Subcutaneous abdominal adipose tissue (tissue), 5 donors: ENCODE results near the gene RC3H2.
A peak's percentile ranks its signal among the peaks of the same experiment; 100 is the strongest.
"Not testable (repeated sequence)": the region's sequence is repeated elsewhere in the genome, so short reads cannot be mapped to it uniquely, and the experiment has no call there.

Experiments used
- H3K27ac ChIP-seq: one replicate; pipeline ENCODE4 v1.7.0; 2013; ENCODE audit warnings: low read depth, mild to moderate bottlenecking, inconsistent platforms, low read length, moderate library complexity
- H3K27me3 ChIP-seq, 5 donors: one replicate each; pipeline ENCODE4 v1.7.0; 2013; ENCODE audit warnings: low read length in 5 of 5, inconsistent platforms in 1 of 5; ENCODE audit not compliant: control insufficient read depth in 5 of 5, insufficient read depth in 4 of 5
- H3K36me3 ChIP-seq, 5 donors: one replicate each; pipeline ENCODE4 v1.7.0; 2013; ENCODE audit warnings: low read length in 5 of 5; ENCODE audit not compliant: control insufficient read depth in 5 of 5, insufficient read depth in 5 of 5
- H3K4me1 ChIP-seq, 5 donors: one replicate each; pipeline ENCODE4 v1.7.0; 2013; ENCODE audit warnings: low read length in 5 of 5, mild to moderate bottlenecking in 3 of 5, moderate library complexity in 1 of 5; ENCODE audit not compliant: control insufficient read depth in 5 of 5, insufficient read depth in 5 of 5
- H3K4me3 ChIP-seq, 5 donors: one replicate each; pipeline ENCODE4 v1.7.0; 2013; ENCODE audit warnings: low read length in 5 of 5, low read depth in 1 of 5
- H3K9ac ChIP-seq, 5 donors: one replicate each; pipeline ENCODE4 v1.7.0; 2013; ENCODE audit warnings: low read length in 5 of 5, mild to moderate bottlenecking in 4 of 5, moderate library complexity in 3 of 5
- H3K9me3 ChIP-seq, 5 donors: one replicate each; pipeline ENCODE4 v1.7.0; 2013; ENCODE audit warnings: low read length in 5 of 5; ENCODE audit not compliant: control insufficient read depth in 5 of 5
- donor health status: healthy.
- donor health status: healthy.
- donor health status: healthy.
- donor health status: healthy.
- donor health status: healthy.

Gene RC3H2

DNA sequence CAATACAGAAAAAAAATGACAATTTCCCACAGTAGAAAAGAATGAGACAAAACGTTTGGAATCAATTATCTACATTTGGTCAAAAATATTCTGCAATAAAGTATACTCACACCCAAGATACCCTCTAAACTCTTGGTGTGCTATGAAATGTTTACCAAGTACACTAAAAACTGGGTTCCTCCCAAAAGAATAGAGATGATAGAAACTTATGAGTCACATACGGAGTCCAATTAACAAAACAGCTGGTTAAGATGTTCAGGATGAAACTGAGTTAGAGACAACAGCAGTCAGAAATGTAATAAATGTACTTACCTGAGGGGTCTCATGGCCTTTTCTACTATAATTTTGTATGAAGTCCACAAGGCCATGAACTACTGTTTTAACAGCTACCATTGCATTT, 25.7 kb downstream of the RC3H2 start:
- H3K27me3 ChIP-seq: no peaks in the 10 kb centered on the region
- no peak overlapping the region for H3K9ac ChIP-seq
- H3K27ac ChIP-seq: no peak overlapping the region
- no peaks in the 10 kb centered on the region for H3K4me1 ChIP-seq
- no peaks in the 10 kb centered on the region for H3K9me3 ChIP-seq
- H3K4me3 ChIP-seq: no peak overlapping the region
- peaks cover 57 to 90% (median 70%) of the 10 kb centered on the region in 5 donors for H3K36me3 ChIP-seq

- Histone ChIP-seq H3K36me3 (peaks cover 46 to 76% (median 56%) of the 10 kb centered on the region in 5 donors), H3K27me3 (no peaks in the 10 kb centered on the region), H3K4me3 (no peak overlapping the region), H3K9me3 (no peaks in the 10 kb centered on the region), H3K4me1 (no peaks in the 10 kb centered on the region), H3K9ac (no peak overlapping the region), H3K27ac (no peak overlapping the region)
Observed at GRCh38 chr9:122875523-122875922, 29.6 kb downstream of the RC3H2 start.

GRCh38 chr9:122867276-122867675, 37.9 kb downstream of the RC3H2 start:
- H3K36me3 ChIP-seq: peaks cover 4 to 25% (median 16%) of the 10 kb centered on the region in 5 donors
- not testable (repeated sequence) for H3K27ac ChIP-seq, H3K9ac ChIP-seq, H3K9me3 ChIP-seq, H3K4me3 ChIP-seq, H3K27me3 ChIP-seq, H3K4me1 ChIP-seq

GRCh38 chr9:122866079-122866478, 39.1 kb downstream of the RC3H2 start:
- H3K27ac ChIP-seq: no peak overlapping the region
- no peaks in the 10 kb centered on the region for H3K9me3 ChIP-seq
- H3K27me3 ChIP-seq: no peaks in the 10 kb centered on the region
- H3K36me3 ChIP-seq: peaks cover 4 to 24% (median 12%) of the 10 kb centered on the region in 5 donors
- H3K4me1 ChIP-seq: peaks cover 0 to 2% (median 0%) of the 10 kb centered on the region in 5 donors
- no peak overlapping the region for H3K4me3 ChIP-seq
- no peak overlapping the region for H3K9ac ChIP-seq

DNA sequence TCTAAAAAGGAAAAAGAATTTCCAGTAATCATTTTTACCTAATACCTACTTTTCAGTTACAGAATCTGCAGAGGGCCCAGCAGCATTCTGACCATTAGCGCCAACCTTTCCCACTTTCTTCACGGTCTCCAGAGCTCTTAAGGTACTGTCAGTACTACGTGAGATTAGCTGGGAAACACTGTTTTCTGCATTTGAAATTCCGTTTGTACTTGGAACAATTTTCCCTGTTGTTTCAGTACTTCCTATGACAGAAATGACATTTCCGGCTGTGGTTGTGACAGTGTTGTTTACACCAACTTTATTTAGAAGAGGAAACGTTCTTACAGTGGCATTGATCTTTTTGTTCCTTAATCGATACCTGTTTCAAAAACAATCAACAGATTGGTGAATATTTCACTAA, 39.9 kb downstream of the RC3H2 start:
- no peaks in the 10 kb centered on the region for H3K9me3 ChIP-seq
- no peaks in the 10 kb centered on the region for H3K27me3 ChIP-seq
- peak overlapping the region; percentile 52 for H3K27ac ChIP-seq
- no peak overlapping the region for H3K9ac ChIP-seq
- H3K4me3 ChIP-seq: no peak overlapping the region
- peaks cover 0 to 2% (median 0%) of the 10 kb centered on the region in 5 donors for H3K4me1 ChIP-seq
- peaks cover 4 to 20% (median 12%) of the 10 kb centered on the region in 5 donors for H3K36me3 ChIP-seq

DNA sequence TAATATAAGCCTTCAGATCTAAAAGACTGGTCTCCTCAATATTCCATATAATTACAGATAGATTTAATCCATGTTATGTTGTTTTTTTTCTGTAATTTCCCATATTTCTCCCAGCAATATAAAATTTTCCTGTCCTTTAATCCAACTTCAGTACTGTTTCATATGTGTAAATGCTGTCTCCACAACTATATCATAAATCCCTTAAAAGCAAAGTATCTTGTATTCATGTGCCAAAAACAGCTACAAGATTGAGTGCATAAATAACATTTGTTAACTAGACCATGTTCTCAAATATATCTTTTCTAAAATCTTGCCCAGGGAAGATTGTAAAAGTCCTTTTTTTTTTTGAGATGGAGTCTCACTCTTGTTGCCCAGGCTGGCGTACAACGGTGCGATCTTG, 41.8 kb downstream of the RC3H2 start:
- Histone ChIP-seq H3K36me3 (peaks cover 5 to 21% (median 18%) of the 10 kb centered on the region in 5 donors), H3K9me3 (no peaks in the 10 kb centered on the region), H3K4me3 (no peak overlapping the region), H3K27me3 (no peaks in the 10 kb centered on the region), H3K9ac (no peak overlapping the region), H3K4me1 (peaks cover 0 to 2% (median 0%) of the 10 kb centered on the region in 5 donors), H3K27ac (no peak overlapping the region)

DNA sequence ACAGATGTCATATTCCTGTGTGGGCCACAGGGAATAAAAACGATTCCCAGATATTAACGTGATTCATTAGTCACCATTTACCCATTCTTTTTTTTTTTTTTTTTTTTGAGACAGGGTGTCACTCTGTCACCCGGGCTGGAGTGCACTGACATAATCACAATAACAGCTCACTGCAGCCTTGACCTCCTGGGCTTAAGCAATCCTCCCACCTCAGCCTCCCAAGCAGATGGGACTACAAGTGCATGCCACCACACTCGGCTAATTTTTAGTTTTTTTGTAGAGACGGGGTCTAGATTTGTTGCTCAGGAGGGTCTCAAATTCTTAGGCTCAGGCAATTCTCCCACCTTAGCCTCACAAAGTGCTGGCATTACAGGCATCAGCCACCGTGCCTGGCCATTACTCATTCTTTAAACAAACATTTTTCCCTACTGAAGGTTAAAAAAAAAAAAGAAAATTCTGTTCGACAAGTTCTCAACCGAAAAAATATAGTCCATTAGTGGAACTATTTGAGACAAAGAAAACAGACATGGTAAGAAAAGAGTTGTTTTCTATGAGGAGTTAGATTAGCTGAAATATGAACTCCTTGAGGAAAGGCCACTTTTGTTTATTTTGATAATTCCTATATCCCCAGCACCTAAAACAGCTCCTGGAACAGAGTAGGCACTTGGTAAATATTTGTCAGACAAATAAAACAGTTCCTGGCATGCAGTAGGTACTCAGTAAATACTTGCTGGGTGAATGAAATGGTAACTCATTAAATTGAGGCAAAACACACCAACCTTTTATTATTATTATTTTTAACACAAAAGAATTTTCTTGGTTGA, 44.6 kb downstream of the RC3H2 start:
- Histone ChIP-seq H3K4me1 (peaks cover 0 to 2% (median 0%) of the 10 kb centered on the region in 5 donors), H3K27me3 (no peaks in the 10 kb centered on the region), H3K27ac (no peak overlapping the region), H3K9me3 (no peaks in the 10 kb centered on the region), H3K9ac (no peak overlapping the region), H3K4me3 (no peak overlapping the region), H3K36me3 (peaks cover 27 to 47% (median 39%) of the 10 kb centered on the region in 5 donors)

DNA sequence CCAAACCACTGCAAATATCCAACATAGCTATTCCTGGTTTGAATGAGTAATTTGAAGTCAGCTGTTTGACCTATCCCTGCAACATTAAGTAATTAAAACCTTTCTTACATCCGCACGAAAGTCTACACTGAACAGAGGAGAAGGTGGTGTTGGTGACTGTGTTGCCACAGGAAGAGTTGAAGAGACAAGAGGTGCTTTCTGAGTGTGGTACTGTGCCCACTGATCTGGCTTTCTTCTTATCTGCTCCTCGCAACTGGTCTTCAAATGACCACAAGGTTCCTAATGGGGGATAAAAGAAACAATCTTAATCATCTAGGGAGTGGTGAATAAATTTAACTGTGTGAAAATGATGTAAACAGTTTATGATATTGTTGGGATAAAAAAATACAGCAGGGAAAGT, 47.3 kb downstream of the RC3H2 start:
- H3K36me3 ChIP-seq: peaks cover 43 to 61% (median 54%) of the 10 kb centered on the region in 5 donors

DNA sequence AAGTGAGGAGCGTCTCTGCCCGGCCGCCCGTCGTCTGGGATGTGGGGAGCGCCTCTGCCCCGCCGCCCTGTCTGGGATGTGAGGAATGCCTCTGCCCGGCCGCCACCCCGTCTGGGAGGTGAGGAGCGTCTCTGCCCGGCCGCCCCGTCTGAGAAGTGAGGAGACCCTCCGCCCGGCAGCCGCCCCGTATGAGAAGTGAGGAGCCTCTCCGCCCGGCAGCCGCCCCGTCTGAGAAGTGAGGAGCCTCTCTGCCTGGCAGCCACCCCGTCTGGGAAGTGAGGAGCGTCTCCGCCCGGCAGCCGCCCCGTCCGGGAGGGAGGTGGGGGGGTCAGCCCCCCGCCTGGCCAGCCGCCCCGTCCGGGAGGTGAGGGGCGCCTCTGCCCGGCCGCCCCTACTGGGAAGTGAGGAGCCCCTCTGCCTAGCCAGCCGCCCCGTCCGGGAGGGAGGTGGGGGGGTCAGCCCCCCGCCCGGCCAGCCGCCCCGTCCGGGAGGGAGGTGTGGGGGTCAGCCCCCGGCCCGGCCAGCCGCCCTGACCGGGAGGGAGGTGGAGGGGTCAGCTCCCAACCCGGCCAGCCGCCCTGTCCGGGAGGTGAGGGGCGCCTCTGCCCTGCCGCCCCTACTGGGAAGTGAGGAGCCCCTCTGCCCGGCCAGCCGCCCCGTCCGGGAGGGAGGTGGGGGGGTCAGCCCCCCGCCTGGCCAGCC, 52.9 kb downstream of the RC3H2 start:
- not testable (repeated sequence) for H3K4me3 ChIP-seq, H3K4me1 ChIP-seq, H3K27me3 ChIP-seq, H3K9me3 ChIP-seq, H3K27ac ChIP-seq, H3K9ac ChIP-seq
- H3K36me3 ChIP-seq: peaks cover 50 to 66% (median 57%) of the 10 kb centered on the region in 5 donors

More for the DNA sequence above, 47.3 kb downstream of the RC3H2 start:
- Histone ChIP-seq H3K9me3 (no peaks in the 10 kb centered on the region), H3K27ac (no peak overlapping the region), H3K27me3 (no peaks in the 10 kb centered on the region), H3K4me3 (no peak overlapping the region), H3K4me1 (no peaks in the 10 kb centered on the region), H3K9ac (no peak overlapping the region)

DNA sequence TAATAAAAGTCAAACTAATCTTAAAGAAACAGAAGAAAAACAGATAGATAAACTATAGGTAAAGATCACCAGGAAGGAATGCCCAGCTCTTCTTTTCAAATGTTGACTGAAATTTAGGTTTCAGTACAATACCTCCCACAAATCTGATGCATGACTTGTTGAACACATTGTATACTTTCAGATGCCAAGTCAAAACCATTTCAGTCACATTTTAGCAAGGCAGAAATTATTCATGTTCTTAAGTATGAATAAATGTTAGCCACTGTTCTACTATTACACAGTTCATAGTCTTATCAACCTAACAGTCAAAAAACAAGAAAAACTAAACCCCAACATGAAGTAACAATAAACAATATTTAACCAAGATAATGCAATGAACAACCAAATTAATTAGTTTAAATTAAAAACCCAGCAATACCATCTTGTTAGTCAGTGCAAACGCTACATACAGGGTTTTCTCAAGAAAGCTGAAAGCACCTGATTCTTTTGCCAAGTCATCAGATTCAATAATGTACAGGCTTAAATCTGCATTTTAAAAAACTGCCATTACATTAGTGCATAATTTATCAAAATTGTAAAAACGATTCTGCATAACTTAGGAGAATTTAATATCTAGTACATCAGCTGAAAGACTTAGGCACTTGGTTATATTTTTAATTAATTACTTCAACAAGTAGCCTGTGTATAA, 56.8 kb downstream of the RC3H2 start:
- Histone ChIP-seq H3K27ac (no peak overlapping the region), H3K4me3 (no peak overlapping the region), H3K36me3 (peaks cover 22 to 48% (median 40%) of the 10 kb centered on the region in 5 donors), H3K4me1 (no peaks in the 10 kb centered on the region), H3K9ac (no peak overlapping the region), H3K27me3 (no peaks in the 10 kb centered on the region), H3K9me3 (no peaks in the 10 kb centered on the region)
